Mesendoderm (in vitro differentiated cells): ENCODE data around the gene KCNK18.

ENCODE experiments used
- DNase-seq: peaks from one replicate; pipeline ENCODE4 v3.0.0; 2013
- H2AK5ac ChIP-seq: 2 replicates; pipeline ENCODE4 v1.6.1; 2013; ENCODE audit warnings: low read length, inconsistent platforms
- H2BK120ac ChIP-seq: 2 replicates; pipeline ENCODE4 v1.6.1; 2013; ENCODE audit warnings: low read depth, mild to moderate bottlenecking, low read length, moderate library complexity, mixed read lengths
- H2BK15ac ChIP-seq: replicated peaks from 2 replicates; pipeline ENCODE4 v1.6.1; 2013; ENCODE audit warnings: low read depth, mild to moderate bottlenecking, moderate library complexity
- H2BK5ac ChIP-seq: 2 replicates; pipeline ENCODE4 v1.6.1; 2013; ENCODE audit warnings: low read length, inconsistent platforms
- H3K18ac ChIP-seq: 2 replicates; pipeline ENCODE4 v1.6.1; 2013; ENCODE audit warnings: mild to moderate bottlenecking, low read length, mixed read lengths
- H3K23ac ChIP-seq: one replicate; pipeline ENCODE4 v1.6.1; 2013; ENCODE audit warnings: low read length
- H3K27ac ChIP-seq: 2 replicates; pipeline ENCODE4 v1.5.1; 2013; ENCODE audit warnings: low read depth, mild to moderate bottlenecking, inconsistent platforms, low read length, moderate library complexity
- H3K27me3 ChIP-seq: 2 replicates; pipeline ENCODE4 v1.6.1; 2013; ENCODE audit warnings: low read length, control low read depth, mild to moderate bottlenecking, inconsistent platforms; ENCODE audit not compliant: insufficient read depth, poor library complexity
- H3K36me3 ChIP-seq: 2 replicates; pipeline ENCODE4 v1.6.1; 2013; ENCODE audit warnings: low read length, inconsistent platforms; ENCODE audit not compliant: control insufficient read depth, insufficient read depth
- H3K4ac ChIP-seq: one replicate; pipeline ENCODE4 v1.6.1; 2013; ENCODE audit warnings: low read depth, mild to moderate bottlenecking, low read length, moderate library complexity
- H3K4me1 ChIP-seq: 2 replicates; pipeline ENCODE4 v1.6.1; 2013; ENCODE audit warnings: low read depth, low read length, inconsistent platforms; ENCODE audit not compliant: control insufficient read depth
- H3K4me2 ChIP-seq: 2 replicates; pipeline ENCODE4 v1.6.1; 2013; ENCODE audit warnings: low read length
- H3K4me3 ChIP-seq: 2 replicates; pipeline ENCODE4 v1.5.1; 2013; ENCODE audit warnings: mild to moderate bottlenecking, low read length
- H3K56ac ChIP-seq: one replicate; pipeline ENCODE4 v1.6.1; 2013; ENCODE audit warnings: low read length
- H3K79me1 ChIP-seq: 2 replicates; pipeline ENCODE4 v1.6.1; 2013; ENCODE audit warnings: low read length, inconsistent platforms
- H3K79me2 ChIP-seq: 2 replicates; pipeline ENCODE4 v1.6.1; 2013; ENCODE audit warnings: mild to moderate bottlenecking, low read length; ENCODE audit not compliant: control insufficient read depth, insufficient read depth
- H3K9ac ChIP-seq: 2 replicates; pipeline ENCODE4 v1.6.1; 2013; ENCODE audit warnings: low read length, inconsistent platforms
- H4K5ac ChIP-seq: one replicate; pipeline ENCODE4 v1.6.1; 2013; ENCODE audit warnings: low read length
- H4K8ac ChIP-seq: one replicate; pipeline ENCODE4 v1.6.1; 2013; ENCODE audit warnings: low read depth, mild to moderate bottlenecking, control low read depth, low read length, moderate library complexity
- WGBS: extraction: QIAGEN DNeasy Blood & Tissue Kit; methylation state at CpG from one replicate; pipeline ENCODE4 v1.1.7; 2013; ENCODE audit warnings: low lambda C conversion rate, missing lambda C conversion rate; ENCODE audit not compliant: insufficient coverage; ENCODE audit errors: extremely low coverage; 5-methylcytosine and 5-hydroxymethylcytosine counted together

The KCNK18 gene

GRCh38 chr10:117242463-117242832 is 45.2 kb downstream of the KCNK18 start:
- Histone ChIP-seq H3K4me1 (no peaks in the 10 kb centered on the region), H2BK120ac (no peak overlapping the region), H3K4me3 (no peak overlapping the region), H4K8ac (no peak overlapping the region), H2BK5ac (no peak overlapping the region), H2BK15ac (no peak overlapping the region), H3K79me2 (no peaks in the 10 kb centered on the region), H3K27me3 (peaks cover 3% of the 10 kb centered on the region), H4K5ac (no peak overlapping the region), H3K4me2 (no peak overlapping the region), H3K23ac (no peak overlapping the region), H3K18ac (no peak overlapping the region), H3K79me1 (no peaks in the 10 kb centered on the region), H3K36me3 (no peaks in the 10 kb centered on the region), H3K27ac (no peak overlapping the region), H3K9ac (no peak overlapping the region), H3K56ac (no peak overlapping the region), H2AK5ac (no peak overlapping the region), H3K4ac (no peak overlapping the region)
- no CpG with 5 or more reads among the region's 8 CpGs for WGBS
- DNase-seq = no peak

GRCh38 chr10:117246997-117247671 is 49.8 kb downstream of the KCNK18 start:
- Histone ChIP-seq H3K23ac (no peak overlapping the region), H3K4me1 (no peaks in the 10 kb centered on the region), H3K4me2 (no peak overlapping the region), H4K5ac (no peak overlapping the region), H2BK15ac (no peak overlapping the region), H3K9ac (no peak overlapping the region), H3K4me3 (no peak overlapping the region), H2BK5ac (no peak overlapping the region), H2AK5ac (no peak overlapping the region), H3K56ac (no peak overlapping the region), H3K79me1 (no peaks in the 10 kb centered on the region), H3K27me3 (peaks cover 1% of the 10 kb centered on the region), H3K27ac (no peak overlapping the region), H3K36me3 (no peaks in the 10 kb centered on the region), H2BK120ac (no peak overlapping the region), H4K8ac (no peak overlapping the region), H3K4ac (no peak overlapping the region), H3K79me2 (no peaks in the 10 kb centered on the region), H3K18ac (no peak overlapping the region)
- no peak for DNase-seq
- no CpG with 5 or more reads among the region's 3 CpGs for WGBS

GRCh38 chr10:117248750-117249465 is 51.6 kb downstream of the KCNK18 start:
- Histone ChIP-seq H4K5ac (no peak overlapping the region), H2AK5ac (no peak overlapping the region), H3K36me3 (no peaks in the 10 kb centered on the region), H3K56ac (no peak overlapping the region), H3K4me3 (no peak overlapping the region), H2BK120ac (no peak overlapping the region), H3K9ac (no peak overlapping the region), H3K79me2 (no peaks in the 10 kb centered on the region), H3K27me3 (no peaks in the 10 kb centered on the region), H3K4me1 (no peaks in the 10 kb centered on the region), H3K23ac (no peak overlapping the region), H2BK15ac (no peak overlapping the region), H3K4me2 (no peak overlapping the region), H3K79me1 (no peaks in the 10 kb centered on the region), H3K4ac (no peak overlapping the region), H3K18ac (no peak overlapping the region), H4K8ac (no peak overlapping the region), H2BK5ac (no peak overlapping the region), H3K27ac (no peak overlapping the region)
- DNase-seq = no peak
- WGBS = no CpG with 5 or more reads among the region's 10 CpGs

- H2BK15ac ChIP-seq = no peak overlapping the region
- H3K79me1 ChIP-seq = no peaks in the 10 kb centered on the region
- H3K4ac ChIP-seq = no peak overlapping the region
- H3K4me3 ChIP-seq = no peak overlapping the region
- no peak overlapping the region for H3K27ac ChIP-seq
- no peak overlapping the region for H2BK5ac ChIP-seq
- H3K4me2 ChIP-seq = no peak overlapping the region
- H3K9ac ChIP-seq = no peak overlapping the region
- H2BK120ac ChIP-seq = no peak overlapping the region
- H4K5ac ChIP-seq = no peak overlapping the region
- H3K27me3 ChIP-seq = no peaks in the 10 kb centered on the region
- no peaks in the 10 kb centered on the region for H3K4me1 ChIP-seq
- H3K79me2 ChIP-seq = no peaks in the 10 kb centered on the region
- no CpG with 5 or more reads among the region's 6 CpGs for WGBS
- H3K23ac ChIP-seq = no peak overlapping the region
- DNase-seq = no peak
- no peak overlapping the region for H2AK5ac ChIP-seq
- no peak overlapping the region for H3K56ac ChIP-seq
- H3K18ac ChIP-seq = no peak overlapping the region
- H4K8ac ChIP-seq = no peak overlapping the region
- no peaks in the 10 kb centered on the region for H3K36me3 ChIP-seq
Measured at GRCh38 chr10:117249493-117250093, 52.3 kb downstream of the KCNK18 start.

GRCh38 chr10:117250411-117250810 is 53.1 kb downstream of the KCNK18 start:
- H3K9ac ChIP-seq = no peak overlapping the region
- H2BK120ac ChIP-seq = no peak overlapping the region
- no peak overlapping the region for H3K4me3 ChIP-seq
- no peak overlapping the region for H3K27ac ChIP-seq
- H4K8ac ChIP-seq = no peak overlapping the region
- H3K56ac ChIP-seq = no peak overlapping the region
- H3K27me3 ChIP-seq = no peaks in the 10 kb centered on the region
- H2BK15ac ChIP-seq = no peak overlapping the region
- H3K36me3 ChIP-seq = no peaks in the 10 kb centered on the region
- no peak overlapping the region for H3K4me2 ChIP-seq
- no peak for DNase-seq
- H3K4ac ChIP-seq = no peak overlapping the region
- H3K79me2 ChIP-seq = no peaks in the 10 kb centered on the region
- H3K79me1 ChIP-seq = no peaks in the 10 kb centered on the region
- H2BK5ac ChIP-seq = no peak overlapping the region
- no peaks in the 10 kb centered on the region for H3K4me1 ChIP-seq
- no CpG with 5 or more reads among the region's 7 CpGs for WGBS
- H3K18ac ChIP-seq = no peak overlapping the region
- no peak overlapping the region for H4K5ac ChIP-seq
- H2AK5ac ChIP-seq = no peak overlapping the region
- no peak overlapping the region for H3K23ac ChIP-seq
